HG03521 (cell line): Measurements from ENCODE around the gene KMT2A.
"Not testable (repeated sequence)": the region's sequence is repeated elsewhere in the genome, so short reads cannot be mapped to it uniquely, and the experiment has no call there.

ENCODE experiments used
- ATAC-seq: cut with Tn5 transposase; IDR thresholded peaks from one replicate; pipeline ENCODE4 v1.9.1; 2021; ENCODE audit warnings: mild to moderate bottlenecking, moderate library complexity; ENCODE audit not compliant: unreplicated experiment

KMT2A gene

DNA sequence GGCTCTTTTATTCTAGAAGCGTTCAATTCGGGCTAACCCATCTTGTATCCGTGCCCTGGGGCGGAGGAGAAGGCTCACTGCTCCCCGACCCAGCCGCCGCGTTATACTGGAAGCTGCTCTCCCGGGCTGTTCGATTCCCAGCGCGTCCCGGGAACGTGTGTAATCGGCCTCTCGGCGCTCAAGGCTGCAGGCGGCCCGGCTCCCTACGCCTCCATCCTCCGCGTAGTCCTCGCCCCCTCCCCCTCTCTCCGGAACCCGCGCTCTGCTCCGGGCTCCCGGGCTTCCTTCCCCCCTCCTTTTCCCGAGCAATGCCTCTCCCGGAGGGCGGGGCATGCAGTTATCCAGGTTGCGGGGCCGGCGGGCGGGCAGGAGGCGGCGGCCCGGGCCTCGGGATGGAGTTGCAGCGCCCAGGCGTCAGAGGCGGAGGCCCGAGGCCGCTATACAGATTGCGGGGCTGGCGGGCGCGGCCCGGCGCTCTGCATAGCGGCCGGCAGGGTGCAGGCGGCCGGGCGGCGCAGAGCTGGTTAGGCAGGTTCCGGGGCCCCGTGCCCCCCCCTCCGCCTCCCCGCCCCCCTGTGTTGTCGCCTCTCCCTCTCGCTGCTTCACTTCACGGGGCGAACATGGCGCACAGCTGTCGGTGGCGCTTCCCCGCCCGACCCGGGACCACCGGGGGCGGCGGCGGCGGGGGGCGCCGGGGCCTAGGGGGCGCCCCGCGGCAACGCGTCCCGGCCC lies at the start of gene KMT2A:
Gene KMT2A, plus strand, starts transcription at position 600 of the 732 bp plus-strand sequence. Its CDS starts 21 bp downstream, at position 621.
- ATAC-seq, result peak; percentile 60

DNA sequence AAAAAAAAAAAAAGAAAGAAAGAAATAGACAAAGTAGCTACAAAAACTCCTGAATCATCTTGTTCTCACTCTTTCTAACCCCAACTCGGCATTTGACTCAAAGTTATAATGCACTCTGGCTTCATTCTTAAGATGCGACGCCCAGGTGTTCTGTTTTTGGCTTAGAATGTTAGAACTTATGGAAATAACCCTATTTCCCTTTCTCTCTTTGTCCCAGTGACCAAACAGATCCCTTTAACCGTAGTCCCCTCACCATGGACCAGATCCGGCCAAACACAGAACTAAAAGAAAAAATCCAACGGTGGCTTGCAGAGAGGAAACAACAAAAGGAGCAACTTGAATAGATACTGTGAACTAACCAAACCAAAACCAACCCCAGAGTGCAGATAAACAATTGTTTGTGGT lies 40.2 kb upstream of the KMT2A start:
- no peak for ATAC-seq

DNA sequence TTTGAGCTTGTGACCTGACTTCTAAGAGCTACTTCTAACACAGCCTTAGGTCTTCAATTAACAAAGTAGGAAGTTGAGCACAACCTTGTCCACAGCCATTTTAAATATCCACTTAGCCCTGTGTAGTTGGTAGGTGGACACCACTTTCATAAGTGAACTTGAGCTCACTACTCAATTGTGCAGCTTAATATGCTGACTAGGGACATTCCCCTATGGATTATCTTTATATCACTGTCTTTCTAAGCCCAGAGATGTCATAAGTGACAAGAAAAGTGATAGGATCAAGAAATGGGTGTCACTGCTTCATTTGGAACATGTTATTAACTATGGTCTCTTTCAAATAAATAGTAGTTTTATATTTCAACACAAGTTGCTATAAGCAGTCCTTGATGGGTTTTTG lies 38.8 kb upstream of the KMT2A start:
- ATAC-seq, result no peak

DNA sequence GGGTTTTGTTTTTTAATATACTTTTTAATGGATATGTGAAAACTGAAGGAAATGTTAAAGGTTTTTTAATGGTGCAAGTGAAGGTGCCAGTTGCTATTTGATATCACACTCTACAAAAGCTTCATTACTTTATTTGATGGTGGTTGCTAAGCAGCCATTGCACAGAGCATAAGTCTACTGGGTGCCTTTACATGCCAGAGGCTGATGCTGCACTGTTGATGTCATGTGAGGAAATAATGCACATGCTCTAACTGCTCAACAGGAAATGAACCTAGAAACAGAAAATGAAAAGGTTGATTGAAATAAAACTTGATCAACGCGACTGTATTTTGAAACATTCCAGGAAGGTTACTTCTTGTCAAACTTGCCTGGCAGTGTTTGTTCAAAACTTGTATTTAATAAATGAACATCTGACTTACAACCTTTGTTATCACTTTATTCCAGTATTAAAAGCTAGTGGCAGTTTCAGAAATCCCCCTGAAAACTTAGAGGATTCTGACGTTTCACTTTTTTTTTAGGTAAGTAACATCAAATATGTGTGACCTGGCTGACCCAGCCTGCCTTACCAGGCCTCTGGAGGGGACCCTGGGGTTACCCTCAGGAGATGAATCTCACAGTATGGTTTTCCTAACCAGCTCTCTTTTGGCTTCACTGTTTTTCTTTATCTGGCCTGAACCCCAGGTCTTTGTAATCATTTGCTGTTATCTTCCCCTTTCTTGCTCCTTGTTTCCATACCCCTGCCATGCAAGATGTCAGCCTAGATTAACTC lies 37.3 kb upstream of the KMT2A start:
- ATAC-seq, result peak; percentile 49

DNA sequence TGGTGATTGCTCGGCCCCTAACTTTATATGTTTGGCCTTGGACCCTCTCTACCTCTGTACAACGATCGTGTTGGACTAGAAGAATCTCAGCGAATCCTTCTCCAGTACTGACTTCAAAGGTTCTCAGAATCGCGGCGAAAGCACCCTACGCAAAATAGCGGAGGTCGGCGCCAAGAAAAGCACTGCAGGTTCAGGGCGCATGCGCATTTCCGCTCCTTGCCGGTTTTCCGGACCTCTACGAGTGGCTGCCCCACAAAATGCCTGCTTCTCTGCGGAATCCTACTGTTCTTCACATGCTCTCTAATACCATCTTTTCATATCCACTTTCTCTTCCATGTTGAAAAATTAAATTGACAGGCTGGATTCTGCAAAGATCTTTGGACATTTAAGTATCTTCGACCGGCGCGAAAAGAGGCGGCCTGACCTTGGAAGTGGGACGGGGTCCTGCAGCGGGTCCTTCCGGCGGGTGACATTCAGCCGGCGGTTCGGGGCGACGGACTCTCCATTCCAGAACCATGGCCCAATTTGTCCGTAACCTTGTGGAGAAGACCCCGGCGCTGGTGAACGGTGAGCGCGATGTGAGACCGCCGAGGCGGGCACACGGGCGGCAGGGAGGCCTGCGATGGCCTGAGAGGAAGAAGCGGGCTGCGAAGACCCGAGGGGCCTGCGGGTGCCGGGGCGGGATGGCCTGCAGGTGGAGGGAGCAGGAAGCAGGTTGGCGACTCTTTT lies 35.0 kb upstream of the KMT2A start, which contains the start of gene ATP5MG:
Gene ATP5MG, plus strand, starts transcription at position 456 of the 729 bp plus-strand sequence. Its CDS starts 60 bp downstream, at position 516.
- ATAC-seq, result peak; percentile 49

DNA sequence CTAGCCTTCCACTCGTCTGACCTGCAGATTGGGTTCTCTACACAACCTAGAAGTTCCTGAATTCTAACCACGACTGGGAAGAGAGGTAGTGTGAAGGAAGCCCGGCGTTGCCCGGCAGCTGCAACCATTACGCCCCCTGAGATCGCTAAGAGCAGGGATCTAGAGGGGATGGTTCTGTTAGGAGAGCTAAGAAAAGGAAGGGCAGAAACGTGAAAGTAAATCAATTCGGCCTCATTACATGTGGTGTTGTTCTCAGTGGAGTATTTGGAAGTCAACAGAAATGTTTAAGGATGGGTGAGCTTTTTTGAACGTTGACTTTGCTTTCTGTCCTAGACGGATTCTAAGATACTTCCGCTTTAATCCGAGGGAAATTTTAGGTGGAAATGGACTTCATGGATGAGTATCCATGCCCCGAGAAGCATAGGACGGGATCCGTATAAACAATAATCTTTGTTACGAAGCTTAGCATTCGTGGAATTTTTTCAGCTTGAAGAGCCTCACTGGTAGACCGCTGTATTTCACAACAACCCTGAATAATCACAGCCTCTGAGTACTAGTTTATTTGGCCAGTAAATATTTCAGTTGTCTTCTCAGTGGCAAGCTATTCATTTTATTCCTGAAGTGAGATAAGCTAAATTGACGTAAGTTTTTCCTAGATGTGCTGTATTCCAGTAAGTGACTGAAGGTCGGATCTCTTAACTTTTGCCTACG lies 34.3 kb upstream of the KMT2A start:
- ATAC-seq, result peak; percentile 8

DNA sequence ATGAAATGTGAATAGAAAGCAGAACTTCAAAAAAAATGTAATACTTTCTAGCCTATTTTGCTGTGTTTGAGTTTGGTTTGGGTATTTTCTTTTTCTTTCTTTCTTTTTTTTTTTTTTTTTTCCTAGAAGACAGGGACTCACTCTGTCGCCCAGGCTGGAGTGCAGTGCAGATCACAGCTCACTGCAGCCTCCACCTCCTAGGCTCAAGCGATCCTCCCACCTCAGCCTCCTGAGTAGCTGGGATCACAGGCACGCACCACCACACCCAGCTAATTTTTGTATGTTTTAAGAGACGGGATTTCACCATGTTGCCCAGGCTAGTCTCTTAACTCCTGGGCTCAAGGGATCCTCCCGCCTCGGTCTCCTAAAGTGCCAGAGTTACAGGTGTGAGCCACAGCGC lies 33.7 kb upstream of the KMT2A start:
- ATAC-seq, result not testable (repeated sequence)

DNA sequence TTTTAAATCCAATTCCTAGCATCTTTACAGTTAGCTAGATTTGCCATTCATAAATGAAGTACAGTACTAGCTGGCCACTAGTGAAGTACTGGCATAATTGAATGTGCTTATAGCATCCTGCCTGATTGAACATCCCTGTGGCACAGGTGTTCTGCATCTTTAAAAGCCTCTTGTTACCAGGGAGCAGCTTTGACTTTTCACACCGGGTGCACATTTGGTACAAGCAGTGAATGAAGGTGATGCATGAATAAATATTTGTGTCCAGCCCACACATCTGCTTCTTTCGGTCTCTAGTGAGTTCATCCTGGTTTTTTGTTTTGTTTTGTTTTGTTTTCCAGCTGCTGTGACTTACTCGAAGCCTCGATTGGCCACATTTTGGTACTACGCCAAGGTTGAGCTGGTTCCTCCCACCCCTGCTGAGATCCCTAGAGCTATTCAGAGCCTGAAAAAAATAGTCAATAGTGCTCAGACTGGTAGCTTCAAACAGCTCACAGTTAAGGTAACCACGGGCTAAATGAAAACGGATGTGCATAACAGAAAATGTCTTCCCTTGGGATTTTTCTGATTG lies 29.6 kb upstream of the KMT2A start:
- no peak for ATAC-seq

DNA sequence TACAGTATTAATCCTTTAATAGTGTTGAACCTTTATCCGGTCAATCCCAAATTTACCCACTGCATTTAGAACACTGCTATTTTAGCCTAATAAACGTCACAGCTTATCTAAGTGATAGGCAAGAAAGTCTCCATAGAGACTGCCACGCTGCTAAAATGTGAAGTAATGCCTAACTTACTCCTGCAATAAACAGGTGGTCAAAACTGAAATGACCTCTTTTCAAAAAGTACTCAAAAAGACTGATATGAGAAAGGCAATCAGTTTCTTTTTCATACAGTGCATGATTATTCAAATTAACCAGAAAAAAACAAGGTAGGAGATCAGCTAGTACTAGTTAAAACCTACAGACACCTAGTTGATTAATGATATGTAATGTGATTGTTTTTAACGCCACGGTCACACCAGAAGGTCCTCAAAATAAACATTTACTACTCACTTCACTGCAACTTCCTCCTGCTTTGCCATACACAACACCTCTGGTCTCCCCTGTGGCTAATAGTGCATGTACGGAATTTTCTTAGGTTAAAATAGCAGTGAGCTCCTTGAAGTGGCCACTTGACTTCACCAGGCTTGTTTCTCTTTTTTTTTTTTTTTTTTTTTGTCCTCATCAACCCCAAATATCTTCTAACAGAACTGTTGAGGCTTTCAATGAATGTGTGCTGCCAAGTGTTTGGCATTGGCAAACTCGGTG lies 26.1 kb upstream of the KMT2A start:
- ATAC-seq, result peak; percentile 63

DNA sequence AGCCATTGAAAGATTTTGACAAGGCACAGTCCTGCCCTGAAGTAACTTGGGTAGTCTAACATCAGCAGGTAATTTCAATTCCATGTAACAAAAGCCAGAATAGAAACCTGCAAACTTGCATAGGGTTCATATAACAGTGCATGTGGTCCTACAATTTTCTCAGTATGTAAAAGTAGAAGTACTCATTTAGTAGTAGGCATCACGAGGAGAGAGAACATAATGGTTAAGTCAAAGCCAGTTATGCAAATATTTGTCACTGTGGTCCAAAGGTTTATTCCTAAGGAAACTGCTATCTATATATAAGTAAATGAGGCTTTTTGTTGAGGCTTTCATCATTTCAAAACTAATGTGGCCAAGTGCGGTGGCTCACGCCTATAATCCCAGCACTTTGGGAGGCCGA lies 24.8 kb upstream of the KMT2A start:
- no peak for ATAC-seq

DNA sequence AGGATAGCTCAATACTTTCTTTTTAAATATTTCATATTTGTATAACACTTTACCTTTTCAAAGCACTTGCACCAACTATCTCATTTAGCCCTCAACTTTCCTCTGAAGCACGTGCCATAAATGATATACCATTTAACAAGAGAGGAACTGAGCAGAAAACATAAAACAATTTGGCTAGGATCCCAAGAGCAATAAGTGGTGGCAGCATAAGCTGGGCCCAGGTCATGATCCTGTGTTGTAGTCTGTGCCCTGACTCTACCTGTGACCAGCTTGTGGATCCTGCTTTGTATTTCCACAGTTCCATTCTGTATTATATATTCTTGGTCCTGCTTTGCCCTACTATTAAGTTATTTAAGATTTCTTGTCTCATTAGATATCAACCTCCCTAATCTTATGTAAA lies 23.4 kb upstream of the KMT2A start:
- ATAC-seq, result no peak

DNA sequence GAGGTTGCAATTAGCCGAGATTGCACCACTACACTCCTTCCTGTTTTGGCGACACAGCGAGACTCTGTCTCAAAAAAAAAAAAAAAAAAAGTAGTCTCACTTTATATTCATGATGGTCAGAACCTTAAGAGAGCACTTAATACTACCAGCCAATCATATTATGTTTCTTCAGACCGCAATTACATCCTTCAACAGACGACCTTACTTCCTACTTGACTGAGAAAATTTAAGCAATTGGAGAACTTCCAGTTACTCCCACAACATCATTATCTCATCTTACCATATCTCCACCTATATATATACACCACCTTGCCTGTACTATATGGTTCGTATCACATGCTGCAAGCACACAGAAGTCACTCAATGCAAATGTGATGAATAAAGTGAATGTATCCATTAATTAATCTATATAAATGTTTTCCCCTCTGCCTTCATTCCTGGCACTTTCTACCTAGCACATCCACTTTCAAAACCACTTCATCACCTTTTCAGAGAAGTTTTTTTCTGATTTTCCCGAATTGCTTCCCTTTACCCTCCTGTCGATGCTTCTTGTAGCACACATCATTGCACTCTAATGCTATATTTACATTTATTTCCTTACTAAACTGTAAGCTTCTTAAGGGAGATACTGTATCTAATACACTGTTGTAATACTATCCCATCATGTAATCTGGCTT lies 21.1 kb upstream of the KMT2A start:
- no peak for ATAC-seq

DNA sequence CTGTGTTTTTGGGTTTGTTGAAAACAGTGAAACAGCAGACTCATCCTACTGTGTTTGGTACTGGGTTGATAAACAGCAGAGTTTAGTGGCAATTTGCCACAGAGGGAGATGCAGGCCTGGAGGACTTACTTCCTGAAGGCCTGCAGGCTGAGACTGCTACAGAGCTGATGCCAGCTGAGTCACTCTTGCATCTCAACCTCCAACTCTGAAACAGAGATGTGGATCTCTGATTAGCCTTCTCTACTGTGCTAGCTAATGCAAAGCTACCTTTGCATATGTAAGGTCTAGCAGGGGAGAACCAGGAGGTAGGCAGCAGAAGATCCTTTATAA lies 20.6 kb upstream of the KMT2A start:
- no peak for ATAC-seq

DNA sequence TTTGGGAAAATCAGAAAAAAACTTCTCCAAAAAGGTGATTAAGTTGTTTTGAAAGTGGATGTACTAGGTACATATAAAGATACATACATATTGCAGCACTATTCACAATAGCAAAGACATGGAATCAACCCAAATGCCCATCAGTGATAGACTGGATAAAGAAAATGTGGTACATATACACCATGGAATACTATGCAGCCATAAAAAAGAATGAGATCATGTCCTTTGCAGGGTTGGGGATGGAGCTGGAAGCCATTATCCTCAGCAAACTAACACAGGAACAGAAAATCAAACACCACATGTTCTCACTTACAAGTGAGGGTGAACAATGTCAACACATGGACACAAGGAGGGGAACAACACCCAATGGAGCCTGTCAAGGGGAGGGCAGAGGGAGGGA lies 19.4 kb upstream of the KMT2A start:
- ATAC-seq, result not testable (repeated sequence)

DNA sequence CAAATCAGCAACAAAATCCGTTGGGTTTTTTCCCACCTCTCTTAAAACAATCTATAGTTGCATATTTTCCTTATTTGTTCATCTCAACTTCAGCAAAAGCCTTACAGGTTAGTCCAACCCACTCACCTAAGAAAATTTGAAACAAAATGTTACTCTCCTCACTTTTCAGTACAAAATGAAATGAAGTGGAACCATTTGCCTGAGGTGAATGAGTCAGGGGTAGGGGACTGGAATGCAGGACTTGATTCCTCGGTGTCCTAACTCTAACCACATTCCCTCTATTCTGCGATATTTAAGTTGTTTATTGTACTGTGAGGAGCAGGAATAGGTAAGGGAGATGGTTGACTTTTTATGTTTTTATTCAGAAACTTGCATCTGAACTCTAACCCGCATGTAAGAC lies 18.5 kb upstream of the KMT2A start:
- ATAC-seq, result no peak

DNA sequence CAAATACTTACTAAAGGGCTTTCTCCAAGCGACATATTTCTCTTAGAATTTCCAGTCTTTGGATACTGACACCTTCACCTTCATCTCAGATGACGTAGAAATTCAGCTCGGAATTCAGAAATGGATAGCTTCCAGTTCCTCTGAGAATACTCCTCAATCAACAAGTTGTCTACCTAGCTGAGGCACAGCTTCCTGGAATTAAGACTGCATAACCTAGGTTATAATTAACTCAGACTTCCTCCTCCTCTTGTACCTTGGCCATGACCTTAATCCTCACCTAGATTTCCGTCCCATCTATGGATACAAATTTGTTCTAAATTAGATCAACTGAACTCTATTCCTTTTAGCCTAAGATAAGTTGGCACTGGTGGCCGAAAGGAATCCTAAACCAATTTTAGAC lies 17.5 kb upstream of the KMT2A start:
- ATAC-seq, result no peak

DNA sequence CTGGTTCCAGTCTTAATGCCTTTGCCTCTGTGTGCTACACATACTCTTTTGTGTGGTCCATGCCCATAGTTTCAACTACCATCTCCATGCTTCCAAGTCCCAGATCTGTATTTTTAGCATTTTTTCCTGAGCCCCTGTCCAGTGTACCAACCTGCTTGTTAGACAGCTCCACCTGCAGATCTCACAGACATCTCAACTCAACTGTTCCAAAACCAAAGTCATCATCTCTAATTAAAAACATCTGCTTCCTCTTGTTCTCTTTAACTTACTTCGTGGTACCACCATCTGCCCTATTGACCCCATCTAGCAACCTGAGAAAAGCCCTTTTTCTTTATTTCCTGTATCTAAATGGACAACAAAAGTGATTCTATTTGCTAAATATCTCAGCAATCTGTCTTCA lies 8.6 kb upstream of the KMT2A start:
- no peak for ATAC-seq

DNA sequence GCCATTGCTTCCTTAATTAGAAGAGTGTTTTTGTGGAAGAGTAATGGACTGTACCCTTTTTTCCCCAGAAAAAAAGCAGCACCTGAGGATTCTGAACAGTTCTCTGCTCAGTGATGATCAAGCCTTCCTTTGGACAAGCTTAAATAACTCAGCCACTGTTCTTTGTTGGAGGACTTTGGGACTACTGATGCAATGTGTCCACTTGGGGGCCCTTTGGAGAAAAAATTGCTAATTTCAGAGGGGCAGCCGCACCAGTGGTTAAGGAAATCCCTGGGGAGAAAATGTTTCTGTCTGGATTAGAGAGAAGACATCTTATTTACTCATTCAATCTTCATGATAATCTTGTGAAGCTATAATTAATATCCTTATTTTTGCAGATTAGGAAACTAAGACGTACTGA lies 5.3 kb upstream of the KMT2A start:
- no peak for ATAC-seq

DNA sequence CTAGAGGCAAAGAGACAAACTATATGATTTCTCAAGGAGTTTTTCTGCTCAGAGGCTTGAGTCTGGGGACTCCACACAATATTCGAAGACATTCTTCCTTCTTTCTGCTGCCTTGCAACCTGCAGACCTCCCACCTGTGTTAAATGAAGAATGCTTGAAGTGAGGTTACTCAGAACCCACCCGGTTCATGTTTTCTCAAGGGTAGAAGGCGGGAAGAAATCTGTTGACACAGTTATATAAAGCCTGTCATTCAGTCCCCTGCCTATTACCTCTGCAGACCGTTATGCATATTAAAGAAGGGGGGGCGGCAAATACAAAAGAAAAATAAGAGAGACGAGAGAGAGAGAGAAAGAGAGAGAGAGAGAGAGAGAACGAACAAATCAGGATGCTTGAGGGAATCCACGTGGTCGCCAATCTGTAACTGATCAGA lies 2.2 kb upstream of the KMT2A start:
- ATAC-seq, result no peak
